ENCODE measurements around the gene MIGA2. TPM values are rescaled to one million over a fixed set of nuclear protein-coding genes. Genes with fewer than 3 reads are reported as not detected.
A peak's percentile ranks its signal among the peaks of the same experiment; 100 is the strongest.

The MIGA2 gene
- total and polyA plus RNA-seq, 2 experiments from 2014 or later = 19.3 to 47.8 TPM

- H3F3A ChIP-seq (replicated peaks; ENCODE audit: low read depth) = 0 out of 2 replicates have a peak, but pooled peaks cover 4% of the 10 kb centered on the region
- Mint-ChIP-seq H3K9me3 (no peaks in the 10 kb centered on the region), H3K36me3 (ENCODE audit: low read depth) (peaks cover 5% of the 10 kb centered on the region), H3K27ac (peak overlapping the region; percentile 56; the same call in 1 of the 2 replicates), H3K4me1 (peaks cover 3% of the 10 kb centered on the region), H3K4me3 (peak overlapping the region; percentile 99), H3K27me3 (ENCODE audit: insufficient read depth, low read depth, poor library complexity) (peaks cover 16% of the 10 kb centered on the region)
- H3K36me3 ChIP-seq (ENCODE audit: insufficient read depth) = no peaks in the 10 kb centered on the region
- H3K4me1 ChIP-seq (ENCODE audit: insufficient read depth) = peaks cover 5% of the 10 kb centered on the region; the same call in 1 of the 2 replicates
- no peaks in the 10 kb centered on the region for H3K27me3 ChIP-seq (ENCODE audit: insufficient read depth)
- peak overlapping the region; percentile 96 for H3K4me2 ChIP-seq
- no peak for TF ChIP-seq STAT1 (IDR thresholded peaks at IDR 0.05; ENCODE audit: unreplicated experiment)
- peak; percentile 58 for ATAC-seq
- H2AFZ ChIP-seq = peak overlapping the region; percentile 96
- no peak overlapping the region for H3K27ac ChIP-seq (ENCODE audit: low read depth)
- H3K4me3 ChIP-seq = peak overlapping the region; percentile 85
- peaks cover 30% of the 10 kb centered on the region for H3K79me2 ChIP-seq (replicated peaks; ENCODE audit: insufficient read depth)
- DNase-seq (ENCODE audit: low spot score) = peak; percentile 78
- H4K20me1 ChIP-seq (replicated peaks; ENCODE audit: insufficient read depth) = no peaks in the 10 kb centered on the region; the same call in 1 of the 2 replicates
- no peaks in the 10 kb centered on the region for H3K9me2 ChIP-seq (ENCODE audit: insufficient read depth)
Measured at GRCh38 chr9:129081388-129081904, 45.0 kb downstream of the MIGA2 start.

- Histone ChIP-seq H3K79me2 (replicated peaks; ENCODE audit: insufficient read depth) (peaks cover 30% of the 10 kb centered on the region), H3F3A (replicated peaks; ENCODE audit: low read depth) (0 out of 2 replicates have a peak, but pooled peaks cover 4% of the 10 kb centered on the region), H3K4me3 (no peak overlapping the region), H2AFZ (no peak overlapping the region), H3K36me3 (ENCODE audit: insufficient read depth) (no peaks in the 10 kb centered on the region), H3K9me2 (ENCODE audit: insufficient read depth) (no peaks in the 10 kb centered on the region), H3K4me2 (no peak overlapping the region), H3K4me1 (ENCODE audit: insufficient read depth) (peaks cover 5% of the 10 kb centered on the region; the same call in 1 of the 2 replicates), H3K27ac (ENCODE audit: low read depth) (no peak overlapping the region), H4K20me1 (replicated peaks; ENCODE audit: insufficient read depth) (no peaks in the 10 kb centered on the region; the same call in 1 of the 2 replicates), H3K27me3 (ENCODE audit: insufficient read depth) (no peaks in the 10 kb centered on the region)
- H3K27ac Mint-ChIP-seq = no peak overlapping the region
- no peaks in the 10 kb centered on the region for H3K9me3 Mint-ChIP-seq
- peaks cover 3% of the 10 kb centered on the region for H3K4me1 Mint-ChIP-seq
- peaks cover 16% of the 10 kb centered on the region for H3K27me3 Mint-ChIP-seq (ENCODE audit: insufficient read depth, low read depth, poor library complexity)
- H3K36me3 Mint-ChIP-seq (ENCODE audit: low read depth) = peaks cover 17% of the 10 kb centered on the region
- no peak overlapping the region for H3K4me3 Mint-ChIP-seq
- ATAC-seq = no peak
- DNase-seq (ENCODE audit: low spot score) = no peak
- TF ChIP-seq EZH2 (IDR thresholded peaks at IDR 0.05; ENCODE audit: low read depth, unreplicated experiment) (no peak), CTCF (conservative IDR thresholded peaks at IDR 0.05; ENCODE audit: low read depth in 2 of 2) (no peak)
Measured at GRCh38 chr9:129084087-129084486, 47.7 kb downstream of the MIGA2 start.

GRCh38 chr9:129089246-129089645 lies 52.8 kb downstream of the MIGA2 start:
- H3K36me3 Mint-ChIP-seq (ENCODE audit: low read depth) = peaks cover 30% of the 10 kb centered on the region

More at GRCh38 chr9:129089246-129089645, 52.8 kb downstream of the MIGA2 start:
- Histone ChIP-seq H3K79me2 (replicated peaks; ENCODE audit: insufficient read depth) (no peaks in the 10 kb centered on the region), H3K4me1 (ENCODE audit: insufficient read depth) (no peaks in the 10 kb centered on the region), H3K36me3 (ENCODE audit: insufficient read depth) (no peaks in the 10 kb centered on the region), H3K27ac (ENCODE audit: low read depth) (no peak overlapping the region), H2AFZ (no peak overlapping the region), H3K4me2 (no peak overlapping the region), H4K20me1 (replicated peaks; ENCODE audit: insufficient read depth) (no peaks in the 10 kb centered on the region; the same call in 1 of the 2 replicates), H3K27me3 (ENCODE audit: insufficient read depth) (no peaks in the 10 kb centered on the region), H3F3A (replicated peaks; ENCODE audit: low read depth) (0 out of 2 replicates have a peak, but pooled peaks cover 3% of the 10 kb centered on the region), H3K4me3 (no peak overlapping the region), H3K9me2 (ENCODE audit: insufficient read depth) (no peaks in the 10 kb centered on the region)
- ATAC-seq (no peak), DNase-seq (ENCODE audit: low spot score) (no peak)
- H3K27ac Mint-ChIP-seq = no peak overlapping the region
- H3K27me3 Mint-ChIP-seq (ENCODE audit: insufficient read depth, low read depth, poor library complexity) = peaks cover 6% of the 10 kb centered on the region
- H3K9me3 Mint-ChIP-seq = no peaks in the 10 kb centered on the region
- TF ChIP-seq ETS1 (IDR thresholded peaks at IDR 0.05) = no peak
- TF ChIP-seq ZNF114 (CRISPR knock-in tag; IDR thresholded peaks at IDR 0.05) = no peak
- TF ChIP-seq EZH2 (IDR thresholded peaks at IDR 0.05; ENCODE audit: low read depth, unreplicated experiment) = no peak
- no peak for TF ChIP-seq POLR2AphosphoS5 (IDR thresholded peaks at IDR 0.05; ENCODE audit: low read depth)
- TF ChIP-seq EZH2phosphoT487 (IDR thresholded peaks at IDR 0.05; ENCODE audit: unreplicated experiment) = no peak
- no peak for TF ChIP-seq JUNB (IDR thresholded peaks at IDR 0.05; ENCODE audit: unreplicated experiment)
- TF ChIP-seq STAT1 (IDR thresholded peaks at IDR 0.05; ENCODE audit: unreplicated experiment) = no peak
- H3K4me3 Mint-ChIP-seq = no peak overlapping the region
- H3K4me1 Mint-ChIP-seq = peaks cover 2% of the 10 kb centered on the region; the same call in 1 of the 3 replicates
